Measurements from ENCODE around the gene BTAF1. TPM values are rescaled to one million over a fixed set of nuclear protein-coding genes. Genes with fewer than 3 reads are reported as not detected.

The BTAF1 gene
- total and polyA plus RNA-seq, 10 of the 15 experiments (the other 5 are each of a cell fraction or from before 2014, with no cell fraction given): 11.8 to 157 (median 55.5) TPM

DNA sequence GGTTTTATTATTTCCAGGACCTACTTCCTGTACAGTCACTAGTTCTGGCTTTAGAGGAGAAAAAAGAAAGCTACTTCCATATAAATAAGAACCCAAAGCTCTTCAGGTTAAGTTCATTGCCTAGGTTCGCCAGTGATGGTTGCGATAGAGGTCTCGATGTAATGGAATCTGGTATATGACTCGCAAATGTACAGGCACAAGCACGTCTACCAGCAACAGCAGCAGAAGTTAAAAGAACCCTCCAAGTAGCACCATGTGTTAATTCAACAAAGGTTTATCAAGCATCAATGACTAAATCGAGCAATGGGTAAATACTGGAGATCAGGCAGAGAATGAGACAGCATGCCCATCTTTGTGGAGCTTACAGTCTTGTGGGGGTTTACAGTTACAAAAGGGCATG lies 155.4 kb downstream of the BTAF1 start:
- RAD21 ChIA-PET (ENCODE audit: unreplicated experiment): no interaction called here

More for the DNA sequence above, 155.4 kb downstream of the BTAF1 start:
- DNase-seq (ENCODE audit: low read depth, low spot score) (no peak), ATAC-seq (no peak), FAIRE-seq (no peak)
- no peak overlapping the region for H3K4me3 ChIP-seq
- no peaks in the 10 kb centered on the region for H3K27me3 ChIP-seq (replicated peaks in 1 of 2; ENCODE audit: control insufficient read depth in 2 of 2, insufficient read depth in 2 of 2, low read length in 1 of 2)
- WGBS (ENCODE audit: insufficient coverage, insufficient replicate concordance, low lambda C conversion rate, missing lambda C conversion rate): 90% methylated on average over 6 of the region's 6 CpGs
- H3K36me3 ChIP-seq (ENCODE audit: control insufficient read depth in 2 of 2, insufficient read depth in 2 of 2, low read length in 1 of 2): no peaks in the 10 kb centered on the region; a peak in 1 of 4 replicates
- POLR2A ChIA-PET: no interaction called here
- no TSS peak for BruUV-seq (replicated peaks)
- no peak overlapping the region for H3K4me2 ChIP-seq (ENCODE audit: control insufficient read depth, insufficient read depth)
- H3K9me3 ChIP-seq (replicated peaks; ENCODE audit: control insufficient read depth, insufficient read depth, low read length): no peaks in the 10 kb centered on the region
- CTCF ChIA-PET: interaction anchor here (1.6 kb wide), 1 partner anchor 9 kb away, joined by 5 read pairs; no protein-coding TSS in a partner anchor
- no peak overlapping the region for H3K9ac ChIP-seq (ENCODE audit: control insufficient read depth, insufficient read depth, low read length)
- no peaks in the 10 kb centered on the region for H4K20me1 ChIP-seq (ENCODE audit: control insufficient read depth, insufficient read depth)
- SMC1A ChIA-PET (ENCODE audit: uncharacterized antibody, unreplicated experiment): interaction anchor here (0.8 to 2.3 kb wide), 2 partner anchors 9 to 214 kb away, joined by 3 to 10 read pairs; no protein-coding TSS in a partner anchor
- TF ChIP-seq FOXK2 (IDR thresholded peaks at IDR 0.05): no peak
- TF ChIP-seq CHD2 (IDR thresholded peaks at IDR 0.05; ENCODE audit: borderline replicate concordance, low read depth, low read length): no peak
- no peak for TF ChIP-seq NFIC (IDR thresholded peaks at IDR 0.05; ENCODE audit: low read depth, low read length)
- no peak for TF ChIP-seq ATF3 (IDR thresholded peaks at IDR 0.05; ENCODE audit: borderline replicate concordance, extremely low read depth, low read depth, low read length)
- TF ChIP-seq NBN (IDR thresholded peaks at IDR 0.05): no peak
- TF ChIP-seq DPF2 (IDR thresholded peaks at IDR 0.05): no peak
- TF ChIP-seq ZZZ3 (IDR thresholded peaks at IDR 0.05; ENCODE audit: control insufficient read depth, insufficient read length, low read depth): no peak
- no peak for TF ChIP-seq IRF4 (IDR thresholded peaks at IDR 0.05; ENCODE audit: low read depth, low read length)
- no peak for TF ChIP-seq SMAD1 (IDR thresholded peaks at IDR 0.05; ENCODE audit: low read depth, partially characterized antibody)
- no peak for TF ChIP-seq BMI1 (IDR thresholded peaks at IDR 0.05; ENCODE audit: borderline replicate concordance)
- no peak for TF ChIP-seq LARP7 (IDR thresholded peaks at IDR 0.05)
- no peak for TF ChIP-seq ZBTB33 (IDR thresholded peaks at IDR 0.05)
- no peak for TF ChIP-seq POLR2A (IDR thresholded peaks at IDR 0.05; ENCODE audit: low read depth, low read length)
- no peak for TF ChIP-seq SRF (IDR thresholded peaks at IDR 0.05; ENCODE audit: low read depth in 2 of 2, low read length in 2 of 2)
- no peak for TF ChIP-seq SMARCA5 (IDR thresholded peaks at IDR 0.05)
- no peak for TF ChIP-seq PML (IDR thresholded peaks at IDR 0.05; ENCODE audit: low read length)
- no peak for TF ChIP-seq PAX5 (IDR thresholded peaks at IDR 0.05; ENCODE audit: borderline replicate concordance, low read depth, low read length)
- no peak for TF ChIP-seq CBFB (IDR thresholded peaks at IDR 0.05; ENCODE audit: low read depth)
- TF ChIP-seq, protein P1, sequence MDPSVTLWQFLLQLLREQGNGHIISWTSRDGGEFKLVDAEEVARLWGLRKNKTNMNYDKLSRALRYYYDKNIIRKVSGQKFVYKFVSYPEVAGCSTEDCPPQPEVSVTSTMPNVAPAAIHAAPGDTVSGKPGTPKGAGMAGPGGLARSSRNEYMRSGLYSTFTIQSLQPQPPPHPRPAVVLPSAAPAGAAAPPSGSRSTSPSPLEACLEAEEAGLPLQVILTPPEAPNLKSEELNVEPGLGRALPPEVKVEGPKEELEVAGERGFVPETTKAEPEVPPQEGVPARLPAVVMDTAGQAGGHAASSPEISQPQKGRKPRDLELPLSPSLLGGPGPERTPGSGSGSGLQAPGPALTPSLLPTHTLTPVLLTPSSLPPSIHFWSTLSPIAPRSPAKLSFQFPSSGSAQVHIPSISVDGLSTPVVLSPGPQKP (IDR thresholded peaks at IDR 0.05; ENCODE audit: low read depth, low read length): no peak
- no peak for TF ChIP-seq KAT2A (conservative IDR thresholded peaks at IDR 0.05; ENCODE audit: control insufficient read depth, low read depth, low read length)
- in situ Hi-C loops (cut with MboI): no loop called here
- H3K4me1 ChIP-seq (ENCODE audit: control insufficient read depth, insufficient read depth, low read length): no peaks in the 10 kb centered on the region
- intact Hi-C loops (cut with micrococcal nuclease; ENCODE audit: unreplicated experiment): no loop called here
- H3K27ac ChIP-seq (ENCODE audit: control insufficient read depth, insufficient read depth): no peak overlapping the region
- H2AFZ ChIP-seq (ENCODE audit: control insufficient read depth, low read depth, low read length): no peak overlapping the region
- no peaks in the 10 kb centered on the region for H3K79me2 ChIP-seq (ENCODE audit: control insufficient read depth, insufficient read depth, low read length)

Data from GM12878 (cell line).